ENCODE results near the gene TEF.

The TEF gene

GRCh38 chr22:41355895-41356294 lies 25.8 kb upstream of the TEF start:
- no peak for DNase-seq

GRCh38 chr22:41356430-41357028 lies 25.2 kb upstream of the TEF start:
- no peak for DNase-seq

- no peak for DNase-seq
Observed at GRCh38 chr22:41357191-41357590, 24.6 kb upstream of the TEF start.

GRCh38 chr22:41358927-41359326 lies 22.8 kb upstream of the TEF start:
- no peak for DNase-seq

GRCh38 chr22:41359376-41359775 lies 22.4 kb upstream of the TEF start:
- no peak for DNase-seq

GRCh38 chr22:41360126-41360525 lies 21.6 kb upstream of the TEF start:
- no peak for DNase-seq

- no peak for DNase-seq
Observed at GRCh38 chr22:41361716-41362310, 19.9 kb upstream of the TEF start.

- DNase-seq = no peak
Observed at GRCh38 chr22:41362615-41363014, 19.1 kb upstream of the TEF start.

GRCh38 chr22:41364233-41364632 lies 17.5 kb upstream of the TEF start:
- DNase-seq = no peak

- DNase-seq = no peak
Observed at GRCh38 chr22:41364955-41365354, 16.8 kb upstream of the TEF start.

GRCh38 chr22:41365425-41365824 lies 16.3 kb upstream of the TEF start:
- no peak for DNase-seq

- no peak for DNase-seq
Observed at GRCh38 chr22:41366323-41367029, 15.3 kb upstream of the TEF start.

GRCh38 chr22:41367039-41367679 lies 14.6 kb upstream of the TEF start:
- DNase-seq = no peak

GRCh38 chr22:41367680-41368542 lies 13.8 kb upstream of the TEF start:
- no peak for DNase-seq

- DNase-seq = no peak
Observed at GRCh38 chr22:41368543-41369423, 13.0 kb upstream of the TEF start.

- no peak for DNase-seq
Observed at GRCh38 chr22:41369424-41369745, 12.4 kb upstream of the TEF start.

- no peak for DNase-seq
Observed at GRCh38 chr22:41369837-41370236, 11.9 kb upstream of the TEF start.

GRCh38 chr22:41377846-41378245 lies 3.9 kb upstream of the TEF start:
- DNase-seq = no peak

GRCh38 chr22:41380993-41381328 lies 781 bp upstream of the TEF start:
- no peak for DNase-seq

GRCh38 chr22:41382098-41382578 lies 396 bp downstream of the TEF start:
- peak; percentile 65 for DNase-seq

- DNase-seq = no peak
Observed at GRCh38 chr22:41382610-41383009, 868 bp downstream of the TEF start.

- no peak for DNase-seq
Observed at GRCh38 chr22:41383085-41383484, 1.3 kb downstream of the TEF start.

All from stimulated activated CD8-positive, alpha-beta memory T cell treated with anti-CD3 and anti-CD28 coated beads, Interleukin-4, amount 100 ng/mL, for 48 hours (primary cell).